K562 (cell line): Measurements from ENCODE around the gene FAM174C. TPM values are rescaled to one million over a fixed set of nuclear protein-coding genes. Genes with fewer than 3 reads are reported as not detected.

Source experiments
- ATAC-seq: fragments of 200-7000 bp; cut with Tn5 transposase; 3 replicates; pipeline ENCODE4 v1.9.1; 2020; ENCODE audit warnings: moderate library complexity
- BruUV-seq: library from RNA; stranded (reverse); fragments of 400-500 nt; replicated peaks from 2 replicates; lab custom pipeline; 2021; lab: Mats Ljungman, UMichigan
- CTCF ChIA-PET: fragments of 300-600 bp; formaldehyde crosslinking; extraction: SDS; loops from one replicate; lab custom pipeline; 2021; ENCODE audit warnings: low intra/inter-chr PET ratio; lab: Yijun Ruan, JAX
- POLR2A ChIA-PET: fragments of 300-600, 350-650 bp; sonication (Branson Sonifier 250); formaldehyde crosslinking; extraction: SDS; loops from one replicate; lab custom pipeline; 2021; ENCODE audit warnings: antibody characterized with exemption, inconsistent platforms; lab: Yijun Ruan, JAX
- DNase-seq, 4 experiments: peaks; one replicate each; pipeline versions ENCODE4 v3.0.0 to v3.0.0-alpha.2; 2011 to 2018; ENCODE audit warnings: low spot score in 3 of 4, mixed read lengths in 3 of 4; ENCODE audit errors: extremely low read depth in 1 of 4
- FAIRE-seq: peaks from 2 replicates; lab custom pipeline; 2011; peaks lifted over from hg19 to GRCh38; lab: Jason Lieb, UNC
- H2AFZ ChIP-seq: 2 replicates; pipeline ENCODE4 v1.6.0; 2011; ENCODE audit warnings: low read depth, low read length, control low read depth, inconsistent platforms
- H3K27ac ChIP-seq: fragments of 200-600 bp; 3 replicates; pipeline ENCODE4 v1.8.0; 2011; ENCODE audit warnings: low read depth, mild to moderate bottlenecking, control low read depth, inconsistent platforms, low read length, moderate library complexity, mixed read lengths; ENCODE audit errors: extremely low read depth
- H3K27me3 ChIP-seq, 2 experiments: fragments of 300-600 bp in 1 of 2; 2 replicates in 1 of 2; 3 replicates in 1 of 2; pipeline versions ENCODE4 v1.6.0 to v1.8.0; 2011; ENCODE audit warnings: inconsistent platforms in 2 of 2, low read length in 2 of 2, mild to moderate bottlenecking in 1 of 2, mixed read lengths in 1 of 2, moderate library complexity in 1 of 2; ENCODE audit not compliant: control insufficient read depth in 2 of 2, insufficient read depth in 2 of 2
- H3K36me3 ChIP-seq: fragments of 300-600 bp; 3 replicates; pipeline ENCODE4 v1.8.0; 2011; ENCODE audit warnings: mild to moderate bottlenecking, low read length, inconsistent platforms; ENCODE audit not compliant: control insufficient read depth, insufficient read depth
- H3K4me1 ChIP-seq, 2 experiments: fragments of 200-600 bp in 1 of 2; replicated peaks in 1 of 2; 2 replicates in 1 of 2; 3 replicates in 1 of 2; pipeline versions ENCODE4 v1.5.1 to v1.8.0; 2011; ENCODE audit warnings: inconsistent platforms in 2 of 2, low read length in 2 of 2, mild to moderate bottlenecking in 1 of 2, mixed read lengths in 1 of 2, moderate library complexity in 1 of 2; ENCODE audit not compliant: control insufficient read depth in 2 of 2, insufficient read depth in 2 of 2
- H3K4me2 ChIP-seq: 2 replicates; pipeline ENCODE4 v1.6.1; 2011; ENCODE audit warnings: low read length, control low read depth, inconsistent platforms, mixed read lengths; ENCODE audit not compliant: insufficient read depth
- H3K4me3 ChIP-seq: fragments of 200-600 bp; sonication (generic), shearing (Covaris generic); 2 replicates; pipeline ENCODE4 v1.5.1; 2016; ENCODE audit warnings: control low read depth, inconsistent platforms
- H3K79me2 ChIP-seq: fragments of 200-600 bp; 3 replicates; pipeline ENCODE4 v1.8.0; 2011; ENCODE audit warnings: low read length, inconsistent platforms; ENCODE audit not compliant: control insufficient read depth, insufficient read depth
- H3K9ac ChIP-seq, 2 experiments: 2 replicates each; pipeline versions ENCODE4 v1.6.0 to v1.6.1; 2011; ENCODE audit warnings: low read depth in 2 of 2, low read length in 2 of 2, control low read depth in 1 of 2, inconsistent platforms in 1 of 2, mild to moderate bottlenecking in 1 of 2, mixed read lengths in 1 of 2; ENCODE audit not compliant: insufficient read depth in 1 of 2
- H3K9me1 ChIP-seq: one replicate; pipeline ENCODE4 v1.6.0; 2011; ENCODE audit warnings: inconsistent platforms, mild to moderate bottlenecking, low read length, moderate library complexity; ENCODE audit not compliant: control insufficient read depth, insufficient read depth
- H3K9me3 ChIP-seq: replicated peaks from 2 replicates; pipeline ENCODE4 v1.5.1; 2011; ENCODE audit warnings: low read depth, low read length, inconsistent platforms; ENCODE audit not compliant: control insufficient read depth, insufficient read depth
- H4K20me1 ChIP-seq: replicated peaks from 2 replicates; pipeline ENCODE4 v1.6.1; 2011; ENCODE audit warnings: low read length, inconsistent platforms, mixed read lengths; ENCODE audit not compliant: control insufficient read depth, insufficient read depth
- ASH1L ChIP-seq: fragments of 450-650 bp; IDR thresholded peaks from 2 replicates; pipeline ENCODE4 v1.6.1; 2018; ENCODE audit warnings: borderline replicate concordance, mild to moderate bottlenecking, low read depth; ENCODE audit not compliant: partially characterized antibody
- EGR1 ChIP-seq: fragments of 450-650 bp; conservative IDR thresholded peaks from 2 replicates; pipeline ENCODE4 v1.6.1; 2017; ENCODE audit warnings: mild to moderate bottlenecking
- ETS1 ChIP-seq: conservative IDR thresholded peaks from 2 replicates; pipeline ENCODE4 v1.6.1; 2011; ENCODE audit warnings: low read depth, mild to moderate bottlenecking, low read length; ENCODE audit not compliant: control insufficient read depth
- FOXP1 ChIP-seq: sonication (generic); formaldehyde crosslinking; IDR thresholded peaks from 2 replicates; pipeline ENCODE4 v1.8.0; 2022; ENCODE audit warnings: mild to moderate bottlenecking, missing genetic modification reagents
- KDM5B ChIP-seq: fragments of 200-600 bp; sonication (generic); IDR thresholded peaks from 2 replicates; pipeline ENCODE4 v1.6.1; 2012; ENCODE audit warnings: low read depth, mild to moderate bottlenecking, moderate library complexity, low read length, control low read depth, inconsistent platforms; ENCODE audit not compliant: insufficient replicate concordance
- NFIC ChIP-seq: fragments of 450-650 bp; IDR thresholded peaks from 2 replicates; pipeline ENCODE4 v1.6.1; 2017; ENCODE audit warnings: mild to moderate bottlenecking, inconsistent platforms
- SMARCE1 ChIP-seq: fragments of 450-650 bp; IDR thresholded peaks from 2 replicates; pipeline ENCODE4 v1.7.1; 2016; ENCODE audit warnings: mild to moderate bottlenecking
- TFAP4 ChIP-seq: sonication (generic); formaldehyde crosslinking; IDR thresholded peaks from 2 replicates; pipeline ENCODE4 v1.8.0; 2022; ENCODE audit warnings: missing genetic modification reagents, mild to moderate bottlenecking, moderate library complexity, borderline replicate concordance
- ZFX ChIP-seq: sonication (generic); formaldehyde crosslinking; IDR thresholded peaks from 2 replicates; pipeline ENCODE4 v1.8.0; 2022; ENCODE audit warnings: mild to moderate bottlenecking, missing genetic modification reagents, moderate library complexity
- ZNF449 ChIP-seq: fragments of 250-450 bp; sonication (Bioruptor Pico); IDR thresholded peaks from 2 replicates; pipeline ENCODE4 v1.8.0; 2022; ENCODE audit warnings: moderate library complexity, mild to moderate bottlenecking, inconsistent platforms
- ZNF592 ChIP-seq: fragments of 450-650 bp; IDR thresholded peaks from 2 replicates; pipeline ENCODE4 v1.6.1; 2017; ENCODE audit warnings: antibody characterized with exemption, mild to moderate bottlenecking
- WGBS: fragments of 100-300 bp; shearing (Covaris generic); methylation state at CpG from one replicate; pipeline ENCODE4 v1.1.6; 2016; ENCODE audit warnings: low coverage, mixed read lengths; ENCODE audit not compliant: insufficient coverage; ENCODE audit errors: missing lambda C conversion rate; 5-methylcytosine and 5-hydroxymethylcytosine counted together
- in situ Hi-C: fragments of 300-500 bp; cut with MboI; formaldehyde crosslinking; loops from 4 replicates; pipeline ENCODE4 v1.15.0; 2018; ENCODE audit warnings: inconsistent platforms, mixed read lengths
- intact Hi-C: fragments of 100-400 bp; cut with micrococcal nuclease; formaldehyde crosslinking; loops from 2 replicates; pipeline ENCODE4 v1.14.2; 2022
- polyA plus RNA-seq, 8 experiments: library from polyadenylated mRNA; depleted of rRNA in 4 of 8; stranded (reverse) in 5 of 8; unstranded in 3 of 8; fragments of >200 nt; fragmentation: Nextera tagmentation in 2 of 8; fragmentation: Illumina TruSeq in 1 of 8; extraction: Ambion mirVana in 2 of 8; extraction: Trizol in 1 of 8; gene quantifications; 2 replicates each; pipeline versions ENCODE4 v1.2.1 to v1.2.3, GENCODE V29; 2011 to 2014; ENCODE audit warnings: inconsistent platforms in 1 of 8, missing spikeins in 1 of 8
- total RNA-seq, 7 experiments: library from RNA; depleted of rRNA in 6 of 7; stranded (reverse); fragments of >200 nt in 6 of 7; fragmentation: Illumina TruSeq in 2 of 7; extraction: Trizol in 2 of 7; gene quantifications; 2 replicates each; pipeline versions ENCODE4 v1.2.1 to v1.2.3, GENCODE V29; 2011 to 2021; ENCODE audit warnings: low replicate concordance in 1 of 7

FAM174C gene
- total and polyA plus RNA-seq, 9 of the 15 experiments (the other 6 are each of a cell fraction or from before 2014, with no cell fraction given): 0.66 to 89.6 (median 20.3) TPM

GRCh38 chr19:1261798-1262622 is 13.3 kb upstream of the FAM174C start:
- Histone ChIP-seq H3K4me3 (peak overlapping the region; percentile 66), H3K9me1 (no peaks in the 10 kb centered on the region), H3K4me1 (peaks cover 64 to 95% of the 10 kb centered on the region in 2 experiments), H3K27me3 (no peaks in the 10 kb centered on the region), H3K9ac (peak overlapping the region; percentile 71 to 92), H3K79me2 (peaks cover 18% of the 10 kb centered on the region; the same call in 2 of the 3 replicates), H2AFZ (peak overlapping the region; percentile 67), H3K36me3 (peaks cover 16% of the 10 kb centered on the region; the same call in 2 of the 3 replicates), H3K27ac (peak overlapping the region; percentile 83), H3K4me2 (peak overlapping the region; percentile 84), H3K9me3 (no peaks in the 10 kb centered on the region), H4K20me1 (0 out of 2 replicates have a peak, but pooled peaks cover 4% of the 10 kb centered on the region)
- ChIA-PET POLR2A (interaction anchor here (1.1 to 2.6 kb wide), 2 partner anchors 9 to 11 kb away, joined by 3 to 14 read pairs; no protein-coding TSS in a partner anchor), CTCF (no interaction called here)
- FAIRE-seq (no peak), ATAC-seq (no peak), DNase-seq (no peak)
- intact Hi-C loops: no loop called here
- WGBS: 34% methylated on average over 20 of the region's 28 CpGs
- in situ Hi-C loops: no loop called here
- no TSS peak for BruUV-seq
- TF ChIP-seq ZNF592: peak; percentile 57; the same call in 1 of the 2 replicates
- TF ChIP-seq ETS1: 0 out of 2 replicates have a peak, but pooled peaks have one; percentile 17
- TF ChIP-seq FOXP1 (CRISPR knock-in tag): no peak; the same call in 1 of the 2 replicates
- TF ChIP-seq SMARCE1: 0 out of 2 replicates have a peak, but pooled peaks have one; percentile 5
- TF ChIP-seq KDM5B: peak; percentile 23
- peak; percentile 57 for TF ChIP-seq ZFX (CRISPR knock-in tag)
- peak; percentile 49; the same call in 1 of the 2 replicates for TF ChIP-seq TFAP4 (CRISPR knock-in tag)
- TF ChIP-seq NFIC: 0 out of 2 replicates have a peak, but pooled peaks have one; percentile 24
- TF ChIP-seq ZNF449 (CRISPR knock-in tag): no peak
- no peak for TF ChIP-seq ASH1L
- TF ChIP-seq EGR1: peak; percentile 42; the same call in 1 of the 2 replicates
